Mucosa of descending colon (tissue), 3 donors: ENCODE data around the gene ACACA. TPM values are rescaled to one million over a fixed set of nuclear protein-coding genes. Genes with fewer than 3 reads are reported as not detected.
"Not testable (repeated sequence)": the region's sequence is repeated elsewhere in the genome, so short reads cannot be mapped to it uniquely, and the experiment has no call there.

Experiments
- ATAC-seq: fragments of 200-7000 bp; cut with Tn5 transposase; one replicate; pipeline ENCODE4 v1.9.1; 2020; ENCODE audit warnings: mild to moderate bottlenecking, moderate library complexity
- DNase-seq, 3 donors: peaks; one replicate each; pipeline ENCODE4 v3.0.0-alpha.2; 2020
- H3K36me3 ChIP-seq: fragments of 200-600 bp; one replicate; pipeline ENCODE4 v1.8.0; 2021; ENCODE audit warnings: low read depth, mild to moderate bottlenecking
- H3K4me1 ChIP-seq: fragments of 200-600 bp; one replicate; pipeline ENCODE4 v1.8.0; 2021; ENCODE audit warnings: low read depth, mild to moderate bottlenecking
- H3K4me3 ChIP-seq: fragments of 200-600 bp; one replicate; pipeline ENCODE4 v1.8.0; 2021; ENCODE audit warnings: mild to moderate bottlenecking
- H3K9me3 ChIP-seq: fragments of 200-600 bp; one replicate; pipeline ENCODE4 v1.8.0; 2021; ENCODE audit warnings: mild to moderate bottlenecking
- CTCF ChIP-seq: fragments of 200-600 bp; IDR thresholded peaks from one replicate; pipeline ENCODE4 v1.8.0; 2022; ENCODE audit warnings: antibody characterized with exemption, mild to moderate bottlenecking
- intact Hi-C, 2 donors: fragments of 100-400 bp; cut with DNase I in 1 of 2; cut with micrococcal nuclease in 1 of 2; formaldehyde crosslinking; loops; one replicate each; pipeline versions ENCODE4 v1.11.0 to v1.11.1; 2022; cut with DNase I, micrococcal nuclease
- long read RNA-seq, 2 donors: library from polyadenylated mRNA; unstranded; transcript quantifications; one replicate each; pipeline ENCODE4 v2.0.0, GENCODE V29; 2019 to 2021
- total RNA-seq, 3 donors: library from RNA; stranded (reverse); fragmentation: NEBNext Ultra II Directional in 2 of 3; extraction: Animal tissue kit (Norgen Biotek cat#: 25700) in 2 of 3; gene quantifications; one replicate each; pipeline versions ENCODE4 v1.2.1 to v1.2.4, GENCODE V29; 2021 to 2023
- donor health status: DM: no; HTN: no; CAD: no; lungs with moderate emphysema.
- donor health status: DM: no; HTN: no; CAD: no.
- donor health status: DM: no; HTN: yes; CAD: no.

Gene ACACA
- total RNA-seq: 10 to 100 TPM; 58.5 to 64.1 (median 60.3) TPM
- long read RNA-seq, donor 1, partial matches to known transcripts: 4 of 12 reads
- long read RNA-seq, donor 1, other reads (novel, unspliced or antisense): 8 of 12 reads
- long read RNA-seq, donor 2, partial matches to known transcripts: 1 of 7 reads
- long read RNA-seq, donor 2, other reads (novel, unspliced or antisense): 6 of 7 reads

- Histone ChIP-seq H3K36me3 (peaks cover 3% of the 10 kb centered on the region), H3K4me1 (peaks cover 4% of the 10 kb centered on the region), H3K4me3 (peak within 1 kb of the TSS; percentile 48), H3K9me3 (no peaks in the 10 kb centered on the region)
- ATAC-seq (peak; percentile 94), DNase-seq (peak; percentile 82 to 89 (median 88))
- intact Hi-C loops: no loop called here
- no peak for TF ChIP-seq CTCF
These were observed at the start of gene ACACA, which contains the start of gene TADA2A for GRCh38 chr17:37406635-37407461. Gene ACACA (minus strand): TSS chr17:37406836. CDS start chr17:37406299, 537 bp downstream. Gene TADA2A (plus strand): TSS chr17:37406886. CDS start chr17:37411366, 4,480 bp downstream.

DNA sequence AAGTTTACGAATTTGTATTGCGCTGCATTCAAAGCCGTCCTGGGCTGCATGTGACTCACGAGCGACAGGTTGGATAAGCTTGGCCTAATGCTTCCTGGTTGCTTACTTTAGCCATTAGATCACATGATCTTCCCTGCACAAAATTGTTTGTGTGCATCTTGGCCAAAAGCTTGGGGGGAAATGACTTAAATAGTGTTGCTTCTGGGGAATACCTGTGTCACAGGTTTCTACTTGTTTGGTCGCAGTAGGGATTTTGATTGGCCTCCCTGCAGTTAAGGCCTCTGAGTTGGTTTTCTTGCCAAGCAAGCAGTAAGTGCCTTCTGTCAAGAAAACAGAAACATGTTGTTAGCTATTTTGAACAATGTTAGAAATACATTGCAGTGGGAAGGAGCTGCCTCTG, 43.5 kb upstream of the ACACA start:
- no peaks in the 10 kb centered on the region for H3K9me3 ChIP-seq
- no peak overlapping the region for H3K4me3 ChIP-seq
- H3K4me1 ChIP-seq: no peaks in the 10 kb centered on the region
- ATAC-seq: no peak
- no peak for TF ChIP-seq CTCF
- intact Hi-C loops: no loop called here
- DNase-seq: no peak
- H3K36me3 ChIP-seq: no peaks in the 10 kb centered on the region

DNA sequence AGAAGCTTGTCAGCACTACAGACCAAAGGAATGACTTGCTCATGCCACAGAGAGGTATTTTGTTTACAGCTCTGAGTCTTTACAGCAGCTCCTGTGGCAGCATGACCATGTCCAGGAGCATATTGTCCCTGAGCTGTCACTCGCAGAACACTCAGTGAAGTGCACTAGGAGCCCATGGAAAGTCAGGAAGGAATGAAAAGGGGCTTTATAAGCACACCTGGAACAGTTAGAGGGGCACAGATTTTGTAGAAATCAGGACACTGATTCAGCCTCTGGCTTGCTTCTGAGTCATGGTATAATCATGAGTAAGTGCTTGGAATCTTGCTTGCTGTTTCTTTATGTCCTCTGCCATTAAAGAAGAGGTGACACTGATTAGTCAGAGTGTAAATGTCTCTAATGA, 41.0 kb upstream of the ACACA start:
- no peak for TF ChIP-seq CTCF
- ATAC-seq (no peak), DNase-seq (no peak)
- Histone ChIP-seq H3K36me3 (no peaks in the 10 kb centered on the region), H3K4me1 (no peaks in the 10 kb centered on the region), H3K4me3 (no peak overlapping the region), H3K9me3 (no peaks in the 10 kb centered on the region)
- intact Hi-C loops: no loop called here

GRCh38 chr17:37446027-37446426, 39.4 kb upstream of the ACACA start:
- Histone ChIP-seq H3K36me3 (no peaks in the 10 kb centered on the region), H3K4me1 (no peaks in the 10 kb centered on the region), H3K9me3 (no peaks in the 10 kb centered on the region), H3K4me3 (no peak overlapping the region)
- DNase-seq (no peak), ATAC-seq (no peak)
- TF ChIP-seq CTCF: no peak
- intact Hi-C loops: no loop called here

GRCh38 chr17:37441369-37442014, 34.9 kb upstream of the ACACA start:
- ATAC-seq, H3K4me3 ChIP-seq, intact Hi-C loops, H3K4me1 ChIP-seq, DNase-seq, H3K9me3 ChIP-seq, H3K36me3 ChIP-seq: not testable (repeated sequence)

- TF ChIP-seq CTCF: no peak
- intact Hi-C loops: no loop called here
- no peaks in the 10 kb centered on the region for H3K4me1 ChIP-seq
- H3K4me3 ChIP-seq: no peak overlapping the region
- DNase-seq: no peak
- H3K36me3 ChIP-seq: no peaks in the 10 kb centered on the region
- H3K9me3 ChIP-seq: no peaks in the 10 kb centered on the region
- ATAC-seq: no peak
These were observed 33.8 kb upstream of the ACACA start for GRCh38 chr17:37440424-37440823.
